ENCODE results near the gene RCSD1.
"Not testable (repeated sequence)": the region's sequence is repeated elsewhere in the genome, so short reads cannot be mapped to it uniquely, and the experiment has no call there.

The RCSD1 gene

GRCh38 chr1:167629681-167630567, at the start of gene RCSD1:
RCSD1 (plus strand) TSS chr1:167630232; CDS start chr1:167630424, 192 bp downstream.
- peak; percentile 47 for DNase-seq

- DNase-seq: no peak
Measured at GRCh38 chr1:167582064-167582463, 48.0 kb upstream of the RCSD1 start.

GRCh38 chr1:167582722-167583121, 47.3 kb upstream of the RCSD1 start:
- DNase-seq: no peak

GRCh38 chr1:167584581-167584980, 45.5 kb upstream of the RCSD1 start:
- no peak for DNase-seq

- no peak for DNase-seq
Measured at GRCh38 chr1:167587342-167587741, 42.7 kb upstream of the RCSD1 start.

- DNase-seq: no peak
Measured at GRCh38 chr1:167587872-167588271, 42.2 kb upstream of the RCSD1 start.

GRCh38 chr1:167588361-167588760, 41.7 kb upstream of the RCSD1 start:
- no peak for DNase-seq

- DNase-seq: no peak
Measured at GRCh38 chr1:167592475-167592874, 37.6 kb upstream of the RCSD1 start.

- no peak for DNase-seq
Measured at GRCh38 chr1:167593860-167594259, 36.2 kb upstream of the RCSD1 start.

GRCh38 chr1:167594822-167595221, 35.2 kb upstream of the RCSD1 start:
- DNase-seq: no peak

GRCh38 chr1:167599957-167600581, 30.0 kb upstream of the RCSD1 start:
- peak; percentile 79 for DNase-seq

GRCh38 chr1:167601442-167602383, 28.3 kb upstream of the RCSD1 start:
- DNase-seq: peak; percentile 40

GRCh38 chr1:167602840-167603239, 27.2 kb upstream of the RCSD1 start:
- no peak for DNase-seq

GRCh38 chr1:167605576-167605975, 24.5 kb upstream of the RCSD1 start:
- DNase-seq: no peak

- DNase-seq: no peak
Measured at GRCh38 chr1:167611983-167612382, 18.0 kb upstream of the RCSD1 start.

- DNase-seq: no peak
Measured at GRCh38 chr1:167612587-167613385, 17.2 kb upstream of the RCSD1 start.

GRCh38 chr1:167613984-167614383, 16.0 kb upstream of the RCSD1 start:
- DNase-seq: not testable (repeated sequence)

GRCh38 chr1:167614851-167615250, 15.2 kb upstream of the RCSD1 start:
- DNase-seq: no peak

- no peak for DNase-seq
Measured at GRCh38 chr1:167616521-167616920, 13.5 kb upstream of the RCSD1 start.

GRCh38 chr1:167617153-167618147, 12.6 kb upstream of the RCSD1 start:
- peak; percentile 41 for DNase-seq

- no peak for DNase-seq
Measured at GRCh38 chr1:167618366-167618765, 11.7 kb upstream of the RCSD1 start.
